ENCODE data around the gene LDLRAD3.

Gene LDLRAD3

DNA sequence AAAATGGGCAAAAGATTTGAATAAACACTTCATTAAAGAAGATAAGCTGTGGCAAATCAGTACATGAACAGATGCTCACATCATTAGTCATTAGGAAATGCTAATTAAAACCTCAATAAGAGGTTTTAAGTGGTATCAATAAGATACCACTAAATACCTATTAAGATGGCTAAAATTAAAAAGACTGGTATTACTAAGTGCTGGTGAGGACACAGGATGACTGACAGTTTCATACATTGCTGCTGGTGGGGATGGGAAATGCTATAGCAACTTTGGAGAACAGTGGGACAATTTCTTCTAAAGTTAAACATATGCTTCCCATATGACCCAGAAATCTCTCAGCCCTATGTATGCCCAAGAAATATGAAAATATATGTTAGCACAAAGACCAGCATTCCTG, 276.1 kb downstream of the LDLRAD3 start:
- no peak for DNase-seq

DNA sequence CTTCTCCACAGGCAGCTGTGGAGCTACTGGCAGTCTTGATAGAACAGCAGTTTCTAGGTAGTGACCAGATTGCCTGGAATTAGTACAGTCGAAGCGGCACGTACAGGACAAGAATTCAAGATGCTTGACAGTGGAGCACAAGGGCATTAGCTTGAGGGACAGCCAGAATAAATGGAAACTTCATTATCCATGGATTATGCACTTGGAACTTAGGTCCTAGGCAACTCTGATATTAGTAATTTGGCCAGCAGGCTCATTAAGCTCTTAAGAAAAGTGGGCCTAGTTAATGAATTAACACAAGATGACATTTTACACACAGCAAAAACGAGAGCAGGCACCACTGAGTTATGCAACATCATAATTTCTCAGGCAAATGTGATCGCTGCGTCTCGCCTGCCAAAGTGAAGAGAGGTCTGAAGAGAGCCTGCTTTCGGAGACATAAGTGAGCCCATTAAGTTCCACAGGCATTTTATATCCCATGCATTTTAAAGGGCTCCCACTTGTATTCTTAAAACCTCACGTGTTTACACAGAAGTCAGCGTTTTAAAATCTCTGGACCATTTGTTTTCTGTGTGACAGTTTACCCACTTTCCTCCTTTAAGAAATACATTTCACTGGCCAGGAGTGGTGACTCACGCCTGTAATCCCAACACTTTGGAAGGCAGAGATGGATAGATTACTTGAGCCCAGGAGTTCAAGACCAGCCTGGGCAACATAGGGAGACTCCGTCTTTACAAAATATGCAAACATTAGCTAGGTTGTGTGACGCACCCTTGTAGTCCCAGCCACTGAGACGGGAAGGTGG, 279.2 kb downstream of the LDLRAD3 start:
- no peak for DNase-seq

DNA sequence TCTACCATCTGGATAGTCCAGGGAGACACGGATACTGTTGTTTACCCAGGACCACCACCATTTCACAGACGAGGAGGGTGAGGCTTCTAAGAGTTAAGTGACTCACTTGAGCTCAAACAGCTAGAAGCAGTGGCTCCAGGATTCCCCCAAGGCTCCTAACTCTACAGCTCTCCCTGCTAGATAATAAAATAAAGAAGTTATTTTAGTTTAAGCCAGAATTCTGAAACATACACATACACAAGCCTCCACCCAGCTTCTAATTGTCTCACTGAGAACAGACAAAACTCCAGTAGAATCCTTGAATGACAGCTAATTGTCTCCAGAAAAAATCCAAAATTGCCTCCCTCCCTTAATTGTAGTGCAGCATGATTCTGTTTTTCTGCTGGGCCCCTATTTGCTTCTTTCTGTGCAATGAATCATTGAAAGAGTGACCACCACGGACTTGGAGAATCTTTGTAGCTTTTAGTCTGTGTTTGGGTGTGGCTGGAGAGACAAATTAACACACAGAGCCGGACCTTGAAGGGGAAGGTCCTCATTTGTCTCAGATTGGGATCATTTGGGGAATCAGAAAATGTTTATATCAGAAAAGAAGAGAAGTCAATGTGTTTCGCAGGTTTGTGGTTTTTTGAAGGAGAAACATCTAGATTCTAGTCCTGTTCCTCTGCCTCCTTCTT, 280.5 kb downstream of the LDLRAD3 start:
- DNase-seq = no peak

DNA sequence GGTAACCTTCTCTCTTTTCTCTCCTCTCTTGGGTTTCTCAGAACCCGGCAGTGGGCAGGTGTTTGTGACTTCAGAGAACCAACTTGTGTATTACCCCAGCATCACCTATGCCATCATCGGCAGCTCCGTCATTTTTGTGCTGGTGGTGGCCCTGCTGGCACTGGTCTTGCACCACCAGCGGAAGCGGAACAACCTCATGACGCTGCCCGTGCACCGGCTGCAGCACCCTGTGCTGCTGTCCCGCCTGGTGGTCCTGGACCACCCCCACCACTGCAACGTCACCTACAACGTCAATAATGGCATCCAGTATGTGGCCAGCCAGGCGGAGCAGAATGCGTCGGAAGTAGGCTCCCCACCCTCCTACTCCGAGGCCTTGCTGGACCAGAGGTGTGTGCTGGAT, 283.2 kb downstream of the LDLRAD3 start:
- no peak for DNase-seq

DNA sequence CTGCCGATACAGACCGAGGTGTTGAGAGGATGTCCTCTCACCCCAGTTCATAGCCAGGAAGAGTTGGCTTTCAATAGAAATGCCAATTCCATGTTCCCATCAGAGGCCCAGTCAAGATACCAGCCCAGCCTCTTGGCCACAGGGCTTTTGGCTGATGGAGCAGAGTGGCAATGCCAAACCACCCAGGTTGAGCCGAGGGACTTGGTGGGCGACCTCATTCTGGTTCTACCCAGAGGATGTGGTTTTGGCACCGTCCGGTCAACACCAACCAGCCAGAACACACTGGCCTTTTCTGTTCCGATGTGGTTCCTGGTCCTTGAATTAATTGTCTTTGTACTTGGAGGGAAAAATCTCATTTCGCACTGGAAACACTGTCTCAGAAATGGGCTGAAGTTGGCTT, 284.8 kb downstream of the LDLRAD3 start:
- no peak for DNase-seq

DNA sequence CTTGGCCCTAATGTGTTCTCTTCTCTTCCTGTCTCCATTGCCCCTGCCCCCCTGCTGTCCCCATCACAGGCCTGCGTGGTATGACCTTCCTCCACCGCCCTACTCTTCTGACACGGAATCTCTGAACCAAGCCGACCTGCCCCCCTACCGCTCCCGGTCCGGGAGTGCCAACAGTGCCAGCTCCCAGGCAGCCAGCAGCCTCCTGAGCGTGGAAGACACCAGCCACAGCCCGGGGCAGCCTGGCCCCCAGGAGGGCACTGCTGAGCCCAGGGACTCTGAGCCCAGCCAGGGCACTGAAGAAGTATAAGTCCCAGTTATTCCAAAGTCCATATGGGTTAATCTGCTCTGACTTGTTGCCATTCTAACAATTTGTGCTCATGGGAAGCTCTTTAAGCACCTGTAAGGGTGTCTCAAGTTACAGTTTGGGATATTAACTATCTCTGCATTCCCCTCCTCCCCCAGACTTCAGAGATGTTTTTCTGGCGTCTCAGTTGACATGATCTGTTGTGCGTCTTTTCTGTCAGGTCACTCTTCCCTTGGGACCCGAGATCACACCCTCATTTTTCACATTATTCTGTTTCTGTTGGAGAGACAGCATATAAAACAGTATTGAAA, 285.3 kb downstream of the LDLRAD3 start:
- no peak for DNase-seq

DNA sequence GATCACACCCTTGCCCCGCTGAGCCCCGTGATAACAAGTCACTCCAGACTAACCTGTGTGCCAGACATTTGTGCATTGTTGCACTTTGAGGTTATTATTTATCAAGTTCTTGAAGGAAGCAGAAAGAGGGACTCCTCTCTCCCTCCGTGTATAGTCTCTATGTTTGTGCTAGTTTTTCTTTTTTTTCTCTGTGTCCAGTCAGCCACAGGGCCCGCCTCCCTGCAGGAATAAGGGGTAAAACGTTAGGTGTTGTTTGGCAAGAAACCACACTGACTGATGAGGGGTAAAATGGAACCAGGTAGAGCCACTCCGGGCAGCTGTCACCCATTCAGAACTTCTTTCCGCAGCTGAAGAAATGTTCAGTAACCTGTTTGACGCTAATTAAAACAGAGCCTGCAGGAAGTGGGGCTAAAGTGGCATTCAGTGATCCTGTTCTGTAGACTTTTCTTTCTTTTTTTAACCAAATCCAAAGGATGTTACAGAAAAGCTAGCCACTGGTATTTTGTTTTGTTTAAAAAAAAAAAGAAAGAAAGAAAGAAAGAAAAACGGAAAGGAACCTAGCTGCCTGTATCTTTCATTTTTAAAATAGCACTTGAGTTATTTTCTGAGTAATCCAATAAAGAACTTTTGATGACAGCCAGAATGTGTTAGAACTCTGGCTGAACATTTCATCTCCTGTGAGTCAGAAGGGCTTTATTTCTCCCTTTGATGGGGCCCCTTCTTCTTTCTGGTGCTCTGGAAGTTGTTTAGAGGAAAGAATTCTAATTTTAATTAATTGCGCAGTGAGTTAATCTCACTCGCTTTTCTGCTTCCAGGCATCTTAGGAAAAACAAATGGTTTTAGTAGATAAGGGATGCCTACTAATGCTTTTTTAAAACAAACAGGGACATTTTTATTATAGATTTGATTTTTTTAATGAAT, 287.2 kb downstream of the LDLRAD3 start:
- DNase-seq = no peak

DNA sequence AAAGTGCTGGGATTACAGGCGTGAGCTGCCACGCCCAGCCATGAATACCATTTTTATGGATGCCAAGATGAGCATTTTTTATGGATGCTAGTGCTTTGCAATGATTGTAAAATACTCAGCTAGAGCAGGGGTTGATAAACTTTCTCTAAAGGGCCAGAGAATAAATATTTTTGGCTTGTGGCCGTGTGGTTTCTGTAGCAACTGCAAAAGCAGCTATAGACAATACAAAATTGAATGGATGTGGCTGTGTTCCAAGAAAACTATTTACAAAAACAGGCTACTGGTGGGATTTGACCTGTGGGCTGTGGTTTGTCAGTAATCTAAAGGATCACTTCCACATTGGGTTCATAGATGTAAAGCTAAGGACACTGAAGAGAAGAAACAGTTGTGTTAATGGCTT, 289.3 kb downstream of the LDLRAD3 start:
- DNase-seq = no peak

DNA sequence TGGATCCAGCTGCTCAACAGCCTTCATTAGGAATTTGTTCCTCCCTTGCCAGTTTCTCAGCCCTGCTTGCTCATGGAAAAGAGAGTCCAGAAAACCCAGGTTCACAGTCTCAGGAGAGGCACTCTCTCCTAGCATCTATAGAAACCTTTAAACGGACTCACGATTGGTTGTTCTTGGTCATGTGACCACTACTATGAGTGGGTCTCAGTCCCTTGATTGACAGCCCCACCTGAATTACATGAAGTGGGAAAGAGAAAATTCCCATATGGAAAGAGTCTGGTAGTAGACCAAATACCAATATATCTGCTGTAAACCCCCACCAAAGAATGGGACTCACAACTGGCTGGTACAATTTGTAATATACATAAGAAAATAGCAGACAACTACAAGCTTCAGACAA, 291.0 kb downstream of the LDLRAD3 start:
- no peak for DNase-seq

DNA sequence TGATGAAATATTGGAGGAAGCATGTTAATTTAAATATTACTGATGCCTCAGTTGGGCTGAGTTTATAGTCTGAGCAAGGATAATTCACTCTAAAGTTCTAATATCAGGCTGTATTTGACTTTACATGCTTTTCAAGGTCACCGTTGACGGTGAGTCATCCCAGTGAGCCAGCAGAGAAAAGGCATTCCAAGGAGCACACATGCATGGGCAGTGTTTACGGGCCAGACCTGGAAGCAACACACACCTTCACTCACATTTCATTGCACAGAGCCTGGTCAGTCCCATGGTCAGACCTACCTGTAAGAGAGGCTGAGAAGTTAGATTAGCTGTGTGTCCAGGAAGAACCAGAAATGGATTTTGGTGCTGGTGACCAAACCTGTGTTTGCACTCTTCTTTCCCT, 291.9 kb downstream of the LDLRAD3 start:
- no peak for DNase-seq

DNA sequence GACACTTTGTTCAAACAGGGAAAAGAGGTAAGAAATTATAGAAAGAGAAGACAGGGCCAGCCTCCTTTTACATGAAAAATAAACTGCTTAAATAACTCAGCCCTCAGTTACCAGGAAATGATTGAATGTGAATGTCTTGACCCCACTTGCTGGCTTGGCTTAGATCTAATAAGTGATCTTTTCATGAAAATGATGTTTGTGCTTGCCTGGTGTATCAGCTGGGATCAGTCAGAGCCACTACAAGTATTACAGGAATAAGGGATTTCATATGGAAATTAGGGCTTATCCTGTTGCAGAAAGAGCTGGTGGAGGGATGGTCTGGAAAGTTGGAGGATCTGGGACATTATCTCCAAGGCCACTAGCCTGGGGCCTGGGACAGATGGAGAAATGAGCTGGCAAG, 293.5 kb downstream of the LDLRAD3 start:
- DNase-seq = no peak

DNA sequence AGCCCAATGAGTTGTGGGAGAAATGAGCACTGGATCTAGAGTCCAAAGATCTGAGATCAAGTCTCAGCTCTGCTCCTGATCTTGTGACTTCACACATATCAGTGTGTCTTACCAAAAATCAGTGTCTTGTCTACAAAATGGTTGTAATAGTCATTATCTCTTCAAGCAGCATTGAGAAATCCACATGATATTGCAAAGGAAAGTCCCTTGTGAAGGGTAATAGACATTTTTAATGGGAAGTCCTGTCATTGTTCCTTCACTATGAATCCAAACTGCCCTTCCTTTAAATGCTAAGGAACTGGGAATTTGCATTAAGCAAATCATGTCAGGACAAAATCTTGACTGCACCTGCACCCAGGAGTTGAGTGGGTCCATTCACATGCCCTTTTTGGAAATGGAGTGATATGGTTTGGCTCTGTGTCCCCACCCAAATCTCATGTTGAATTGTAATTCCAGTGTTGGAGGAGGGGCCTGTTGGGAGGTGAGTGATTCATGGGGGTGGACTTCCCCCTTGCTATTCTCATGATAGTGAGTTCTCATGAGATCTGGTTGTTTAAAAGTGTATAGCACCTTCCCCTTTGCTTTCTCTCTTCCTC, 294.3 kb downstream of the LDLRAD3 start:
- no peak for DNase-seq

DNA sequence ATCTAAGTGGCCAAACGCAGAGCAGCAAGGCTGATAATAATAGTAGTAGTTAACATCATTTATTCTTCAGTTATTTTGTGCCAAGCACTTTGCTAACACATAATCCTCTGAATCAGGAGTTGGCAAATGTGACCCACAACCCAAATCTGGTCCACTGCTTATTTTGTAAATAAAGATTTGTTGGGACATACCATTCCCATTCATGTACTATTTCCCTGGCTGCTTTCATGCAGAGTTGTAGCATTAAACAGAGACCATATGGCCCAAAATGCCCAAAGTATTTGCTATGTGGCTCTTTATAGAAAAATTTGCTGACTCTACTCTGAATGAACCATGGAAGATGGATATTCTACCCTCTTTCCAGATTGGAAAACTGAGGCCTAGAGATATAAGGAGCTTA, 295.0 kb downstream of the LDLRAD3 start:
- DNase-seq = no peak

DNA sequence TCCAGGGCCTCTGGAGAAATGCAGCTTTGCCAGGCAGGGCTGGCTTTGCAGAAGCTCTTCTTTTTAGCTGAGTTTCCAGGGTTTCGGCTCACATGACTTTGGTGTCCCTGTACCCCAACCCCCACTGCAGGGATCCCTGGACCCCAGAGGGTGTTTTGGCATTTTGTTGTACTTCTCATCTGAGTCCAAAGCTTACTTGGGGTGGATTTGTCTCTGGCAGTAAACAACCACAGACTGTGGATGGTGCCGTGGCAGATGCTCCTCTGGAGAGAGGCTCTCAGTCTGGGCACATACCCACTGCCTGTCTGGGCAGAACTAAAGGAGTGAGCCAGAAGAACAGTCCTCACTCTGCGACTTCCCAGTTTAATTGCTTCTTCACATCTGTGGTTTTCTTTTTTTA, 295.8 kb downstream of the LDLRAD3 start:
- DNase-seq = no peak

DNA sequence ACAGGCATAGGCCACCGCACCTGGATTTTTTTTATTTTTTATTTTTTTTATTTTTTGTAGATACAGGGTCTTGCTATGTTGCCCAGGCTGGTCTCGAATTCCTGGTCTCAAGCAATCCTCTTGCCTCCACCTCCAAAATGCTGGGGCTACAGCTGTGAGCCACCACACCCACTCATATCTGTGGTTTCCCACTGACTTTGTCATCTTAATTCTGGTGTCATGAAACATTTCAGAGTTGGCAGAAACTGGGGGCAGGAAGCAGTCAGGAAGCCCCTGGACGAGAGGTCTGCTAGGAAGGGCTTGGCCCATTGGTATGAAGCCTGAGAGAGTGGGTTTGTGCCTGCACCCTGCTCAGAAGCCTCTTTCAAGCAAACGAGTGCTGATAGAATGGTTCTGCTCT, 296.3 kb downstream of the LDLRAD3 start:
- DNase-seq = no peak

DNA sequence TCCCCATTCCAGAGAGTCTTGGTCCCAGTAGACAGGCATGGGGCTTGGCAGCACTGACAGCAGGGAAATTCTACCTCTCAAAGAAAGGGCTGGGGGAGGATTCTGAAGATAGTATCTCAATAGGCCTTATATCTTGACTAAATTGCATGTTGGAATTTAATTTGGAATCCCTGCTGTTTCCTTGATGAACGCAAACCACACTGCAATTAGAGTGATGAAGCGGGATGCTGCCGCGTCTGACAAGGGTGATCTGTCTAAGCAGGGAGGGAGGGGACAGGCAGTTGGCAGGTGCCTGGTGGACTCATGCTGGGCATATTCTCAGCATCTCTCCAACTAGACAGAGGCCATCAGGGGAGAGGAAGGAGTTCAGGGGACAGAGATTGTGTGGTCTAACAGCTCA, 296.9 kb downstream of the LDLRAD3 start:
- DNase-seq = no peak

DNA sequence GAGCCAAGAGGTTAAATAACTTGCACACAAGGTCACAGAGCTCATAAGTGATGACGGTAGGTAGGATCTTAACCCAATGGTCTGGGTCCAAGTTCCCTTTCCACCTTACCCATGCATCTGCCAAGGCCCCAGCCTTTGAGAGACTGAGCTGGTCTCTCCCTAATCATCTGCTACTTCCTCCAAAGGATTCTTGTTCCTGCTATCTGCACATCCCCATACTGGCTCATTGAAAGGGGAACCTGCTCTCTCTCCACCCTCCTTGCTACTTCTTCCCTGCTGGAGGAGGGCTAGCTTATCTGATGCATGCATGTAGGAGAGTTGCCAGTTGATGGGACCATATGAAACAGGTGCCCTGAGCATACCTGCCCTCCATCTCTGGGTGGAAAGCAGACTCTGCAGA, 297.6 kb downstream of the LDLRAD3 start:
- no peak for DNase-seq

DNA sequence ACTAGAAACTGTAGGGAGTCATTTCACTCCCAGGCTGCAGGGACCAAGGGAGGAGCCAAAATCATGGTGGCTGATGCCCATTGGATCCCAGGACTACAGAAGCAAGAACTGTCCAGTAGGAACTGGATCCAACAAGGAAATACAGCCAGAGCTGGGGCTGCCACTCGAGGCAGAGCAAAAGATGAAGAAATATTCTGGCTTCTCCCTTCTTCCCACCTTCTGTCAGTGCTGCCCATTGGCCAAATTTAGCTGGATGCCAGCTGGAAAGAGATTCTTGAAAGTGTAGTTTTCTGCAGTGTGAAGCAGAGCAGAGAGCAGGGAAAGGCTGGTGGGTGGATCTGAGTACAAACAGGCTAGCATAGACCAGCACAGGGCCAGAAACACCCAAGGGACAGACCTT, 299.8 kb downstream of the LDLRAD3 start:
- DNase-seq = no peak

DNA sequence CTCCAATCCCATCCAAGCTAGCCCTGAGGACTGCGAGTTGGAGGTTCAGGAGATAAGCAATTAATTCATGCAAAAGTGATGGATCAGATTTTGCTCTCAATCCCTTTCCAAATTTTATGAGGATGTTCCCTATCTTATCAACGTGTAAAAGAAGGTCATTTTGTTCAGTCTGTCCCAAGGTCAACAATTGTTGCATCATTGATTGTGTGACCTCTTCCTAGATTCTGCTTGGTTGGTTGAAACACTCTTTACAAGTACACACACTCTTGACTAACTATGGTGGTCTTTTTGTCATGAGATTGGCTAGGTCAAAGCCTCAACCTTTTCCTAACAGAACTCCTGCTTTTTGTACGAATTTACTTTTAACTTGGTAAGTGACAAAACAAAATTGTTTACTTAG, 303.6 kb downstream of the LDLRAD3 start:
- no peak for DNase-seq

DNA sequence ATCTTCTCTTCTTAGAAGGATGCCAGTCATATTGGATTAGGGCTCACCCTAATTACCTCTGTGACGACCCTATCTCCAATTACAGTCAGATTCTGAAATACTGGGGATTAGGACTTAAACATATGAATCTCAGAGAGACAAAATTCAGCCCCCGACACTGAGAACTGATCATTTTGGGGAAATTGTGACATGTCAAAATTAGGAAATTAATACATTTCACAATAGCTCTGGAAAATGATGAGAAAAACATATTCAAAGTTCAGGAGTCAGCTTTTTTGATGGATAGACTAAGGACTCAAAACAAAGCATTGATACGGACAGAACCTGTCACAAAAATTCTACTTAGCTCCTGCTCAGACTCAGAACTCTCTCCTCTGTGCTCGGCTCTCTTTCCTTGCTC, 304.6 kb downstream of the LDLRAD3 start:
- DNase-seq = no peak

DNA sequence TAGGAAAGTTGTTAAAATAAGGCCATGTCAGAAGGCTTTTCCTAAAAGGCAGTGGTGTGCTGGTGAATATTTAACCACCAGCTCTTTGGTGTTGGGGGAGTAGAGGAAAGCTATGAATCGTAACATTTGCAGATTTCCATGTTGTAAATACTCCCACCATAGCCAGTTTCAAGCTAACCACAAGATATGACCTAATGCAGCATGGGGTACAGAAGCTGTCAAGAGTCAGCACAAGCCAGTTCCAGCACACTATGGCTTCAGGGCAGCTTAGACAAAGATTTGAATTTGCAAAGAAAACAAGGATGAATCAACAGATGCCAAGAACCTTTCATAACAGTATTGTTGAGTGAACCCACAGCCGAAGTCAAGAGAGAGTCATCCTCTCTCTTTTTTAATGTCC, 305.4 kb downstream of the LDLRAD3 start:
- DNase-seq = peak; percentile 98

DNA sequence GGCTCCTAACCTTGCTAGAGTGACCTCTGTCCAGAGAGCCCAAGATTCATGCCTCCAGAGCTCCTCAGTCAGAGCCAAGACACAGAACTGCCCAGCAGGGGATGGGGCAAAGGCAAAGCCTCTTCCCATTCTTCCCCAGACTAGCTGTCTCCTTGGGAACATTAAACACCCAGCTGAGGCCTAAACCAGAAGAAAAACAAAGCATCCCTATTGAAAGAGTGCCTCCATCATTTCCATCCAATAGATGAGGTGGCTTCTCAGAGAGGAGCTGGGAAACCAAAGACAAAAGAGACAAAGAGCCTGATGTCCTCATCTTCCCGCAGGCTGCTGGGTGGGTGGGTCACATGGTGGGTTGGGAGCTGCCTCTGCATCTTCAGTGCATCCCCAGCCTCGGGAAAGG, 308.0 kb downstream of the LDLRAD3 start:
- DNase-seq = no peak

DNA sequence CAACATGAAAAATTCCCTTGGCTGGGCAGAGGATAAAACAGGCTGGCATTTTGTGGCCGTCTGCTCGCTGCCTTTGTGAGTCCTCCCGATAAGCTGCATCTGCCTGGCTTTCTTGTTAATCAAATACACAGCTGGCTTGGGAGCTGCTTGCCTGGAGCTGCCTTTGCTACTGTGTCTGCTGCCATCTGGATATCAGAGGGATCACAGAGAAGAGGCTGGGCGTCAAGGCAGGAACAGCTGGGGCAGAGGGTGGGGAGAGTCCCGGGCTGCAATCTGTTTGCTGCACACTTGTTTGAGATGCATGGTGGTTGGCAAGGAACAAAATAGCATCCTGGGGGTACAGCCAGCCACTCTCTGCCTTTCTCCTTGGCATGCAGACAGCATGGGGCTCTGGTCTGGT, 309.4 kb downstream of the LDLRAD3 start:
- no peak for DNase-seq

Measured in NCI-H226 (cell line).